HCT116 (cell line): ENCODE data around the gene CUZD1.

Source experiments
- ATF3 ChIP-seq: IDR thresholded peaks from 2 replicates; pipeline ENCODE4 v1.6.1; 2012
- CTCF ChIP-seq, 3 experiments: fragments of 200-600 bp in 1 of 3; sonication (generic) in 1 of 3; IDR thresholded peaks in 2 of 3; conservative IDR thresholded peaks in 1 of 3; 2 replicates each; pipeline ENCODE4 v1.5.1; 2012 to 2017; ENCODE audit warnings: low read depth in 2 of 3, low read length in 2 of 3, antibody characterized with exemption in 1 of 3, borderline replicate concordance in 1 of 3, control low read depth in 1 of 3, mild to moderate bottlenecking in 1 of 3, mixed read lengths in 1 of 3, mixed run types in 1 of 3, moderate library complexity in 1 of 3; ENCODE audit not compliant: insufficient read depth in 1 of 3
- ELF1 ChIP-seq: IDR thresholded peaks from 2 replicates; pipeline ENCODE4 v1.6.1; 2012; ENCODE audit warnings: low read depth, borderline replicate concordance
- EZH2 ChIP-seq: fragments of 200-600 bp; sonication (generic); IDR thresholded peaks from 2 replicates; pipeline ENCODE4 v1.6.1; 2017; ENCODE audit warnings: antibody characterized with exemption, mixed run types
- EZH2phosphoT487 ChIP-seq: fragments of 200-600 bp; IDR thresholded peaks from 2 replicates; pipeline ENCODE4 v1.6.1; 2018; ENCODE audit warnings: antibody characterized with exemption, borderline replicate concordance
- FOSL1 ChIP-seq: IDR thresholded peaks from 2 replicates; pipeline ENCODE4 v1.6.1; 2012; ENCODE audit warnings: low read depth
- JUND ChIP-seq: IDR thresholded peaks from 2 replicates; pipeline ENCODE4 v1.6.1; 2012
- POLR2A ChIP-seq: IDR thresholded peaks from 2 replicates; pipeline ENCODE4 v1.7.0; 2011; ENCODE audit warnings: borderline replicate concordance; ENCODE audit not compliant: insufficient read depth, insufficient read length; ENCODE audit errors: extremely low read depth
- POLR2AphosphoS5 ChIP-seq: IDR thresholded peaks from 2 replicates; pipeline ENCODE4 v1.6.1; 2011; ENCODE audit warnings: mild to moderate bottlenecking, low read depth, low read length, moderate library complexity
- RAD21 ChIP-seq: IDR thresholded peaks from 2 replicates; pipeline ENCODE4 v1.6.1; 2012; ENCODE audit warnings: low read depth, mild to moderate bottlenecking
- SRF ChIP-seq: IDR thresholded peaks from 2 replicates; pipeline ENCODE4 v1.6.1; 2012; ENCODE audit warnings: low read depth
- TCF7L2 ChIP-seq: IDR thresholded peaks from 2 replicates; pipeline ENCODE4 v1.7.0; 2011; ENCODE audit warnings: borderline replicate concordance, inconsistent platforms; ENCODE audit not compliant: insufficient read depth, insufficient read length; ENCODE audit errors: extremely low read depth
- TF ChIP-seq, protein P1 (sequence below): IDR thresholded peaks from 2 replicates; pipeline ENCODE4 v1.6.1; 2012
- TF ChIP-seq, protein P2 (sequence below): IDR thresholded peaks from 2 replicates; pipeline ENCODE4 v1.6.1; 2011; ENCODE audit warnings: mild to moderate bottlenecking, low read length, moderate library complexity; ENCODE audit not compliant: insufficient replicate concordance; ENCODE audit errors: extremely low read depth

GRCh38 chr10:122856902-122857301 lies 11.2 kb upstream of the CUZD1 start:
- TF ChIP-seq FOSL1 (no peak), ELF1 (no peak), CTCF (IDR thresholded peaks at IDR 0.05 in 2 of 3, conservative IDR thresholded peaks at IDR 0.05 in 1 of 3; ENCODE audit: borderline replicate concordance in 1 of 3, insufficient read depth in 1 of 3, low read depth in 2 of 3, low read length in 2 of 3) (no peak), SRF (no peak), POLR2AphosphoS5 (no peak), RAD21 (no peak), EZH2 (no peak), EZH2phosphoT487 (no peak), POLR2A (no peak), TCF7L2 (no peak), ATF3 (no peak), JUND (no peak)
- TF ChIP-seq, protein P1, sequence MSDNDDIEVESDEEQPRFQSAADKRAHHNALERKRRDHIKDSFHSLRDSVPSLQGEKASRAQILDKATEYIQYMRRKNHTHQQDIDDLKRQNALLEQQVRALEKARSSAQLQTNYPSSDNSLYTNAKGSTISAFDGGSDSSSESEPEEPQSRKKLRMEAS: no peak
- TF ChIP-seq, protein P2, sequence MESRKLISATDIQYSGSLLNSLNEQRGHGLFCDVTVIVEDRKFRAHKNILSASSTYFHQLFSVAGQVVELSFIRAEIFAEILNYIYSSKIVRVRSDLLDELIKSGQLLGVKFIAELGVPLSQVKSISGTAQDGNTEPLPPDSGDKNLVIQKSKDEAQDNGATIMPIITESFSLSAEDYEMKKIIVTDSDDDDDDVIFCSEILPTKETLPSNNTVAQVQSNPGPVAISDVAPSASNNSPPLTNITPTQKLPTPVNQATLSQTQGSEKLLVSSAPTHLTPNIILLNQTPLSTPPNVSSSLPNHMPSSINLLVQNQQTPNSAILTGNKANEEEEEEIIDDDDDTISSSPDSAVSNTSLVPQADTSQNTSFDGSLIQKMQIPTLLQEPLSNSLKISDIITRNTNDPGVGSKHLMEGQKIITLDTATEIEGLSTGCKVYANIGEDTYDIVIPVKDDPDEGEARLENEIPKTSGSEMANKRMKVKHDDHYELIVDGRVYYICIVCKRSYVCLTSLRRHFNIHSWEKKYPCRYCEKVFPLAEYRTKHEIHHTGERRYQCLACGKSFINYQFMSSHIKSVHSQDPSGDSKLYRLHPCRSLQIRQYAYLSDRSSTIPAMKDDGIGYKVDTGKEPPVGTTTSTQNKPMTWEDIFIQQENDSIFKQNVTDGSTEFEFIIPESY: no peak
